Measurements from ENCODE around the gene CKAP5.
A peak's percentile ranks its signal among the peaks of the same experiment; 100 is the strongest.

Gene CKAP5

DNA sequence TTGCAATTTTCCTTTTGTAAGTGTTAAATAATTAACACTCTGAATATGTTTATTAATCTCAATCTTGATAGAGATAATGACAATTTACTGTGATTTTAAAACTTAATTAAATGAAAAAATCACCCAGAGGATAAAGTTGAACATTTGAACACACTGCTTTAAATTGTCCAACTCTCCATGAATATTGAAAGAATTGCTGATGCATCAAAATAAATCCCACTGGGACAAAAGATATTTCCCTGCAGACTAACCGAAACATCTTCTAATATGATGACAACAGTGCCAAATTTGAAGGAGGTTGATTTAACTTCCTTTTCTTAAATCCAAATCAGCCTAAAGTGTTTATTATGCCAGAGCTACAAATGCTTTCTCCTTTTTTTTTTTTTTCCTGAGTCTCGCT is 79.4 kb downstream of the CKAP5 start:
- DNase-seq (ENCODE audit: low read depth, low spot score), result no peak

DNA sequence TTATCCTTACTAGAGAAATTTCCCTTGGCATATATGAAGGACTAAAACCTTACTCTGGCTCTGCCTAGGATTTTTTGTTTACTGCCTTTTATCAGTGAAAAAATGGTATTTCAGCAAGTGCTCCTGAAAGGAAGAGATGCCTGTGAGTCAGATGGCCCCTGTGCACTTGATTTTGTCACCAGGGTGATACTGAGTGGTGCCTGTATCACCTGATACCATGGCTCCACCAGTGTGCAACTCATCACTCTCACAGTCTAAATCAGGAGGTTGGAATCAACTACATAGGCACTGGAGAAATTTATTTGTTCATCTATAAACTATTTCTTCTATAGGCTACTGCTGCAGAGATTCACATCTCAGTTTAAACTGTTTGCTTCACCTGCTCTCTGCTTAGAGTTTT is 83.8 kb downstream of the CKAP5 start:
- no peak for DNase-seq (ENCODE audit: low read depth, low spot score)

DNA sequence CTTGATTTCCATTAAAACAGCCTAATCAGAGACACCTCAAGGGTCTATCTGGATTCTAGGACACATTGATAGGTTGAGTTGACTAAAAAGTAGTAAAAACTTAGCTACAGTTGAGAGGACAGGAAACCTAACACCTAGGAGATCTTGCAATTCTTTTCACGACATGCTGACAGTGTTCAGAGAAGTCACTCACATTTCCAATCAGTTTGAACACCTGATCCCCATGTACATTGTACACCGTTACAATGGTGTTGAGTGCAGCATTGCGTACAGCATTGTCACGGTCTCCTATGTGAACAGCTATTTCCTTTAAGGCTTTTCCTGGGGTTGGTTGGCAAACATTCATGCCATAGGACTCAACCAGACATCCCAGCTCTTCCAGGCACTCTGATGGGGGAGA is 84.3 kb downstream of the CKAP5 start:
- DNase-seq (ENCODE audit: low read depth, low spot score), result no peak

DNA sequence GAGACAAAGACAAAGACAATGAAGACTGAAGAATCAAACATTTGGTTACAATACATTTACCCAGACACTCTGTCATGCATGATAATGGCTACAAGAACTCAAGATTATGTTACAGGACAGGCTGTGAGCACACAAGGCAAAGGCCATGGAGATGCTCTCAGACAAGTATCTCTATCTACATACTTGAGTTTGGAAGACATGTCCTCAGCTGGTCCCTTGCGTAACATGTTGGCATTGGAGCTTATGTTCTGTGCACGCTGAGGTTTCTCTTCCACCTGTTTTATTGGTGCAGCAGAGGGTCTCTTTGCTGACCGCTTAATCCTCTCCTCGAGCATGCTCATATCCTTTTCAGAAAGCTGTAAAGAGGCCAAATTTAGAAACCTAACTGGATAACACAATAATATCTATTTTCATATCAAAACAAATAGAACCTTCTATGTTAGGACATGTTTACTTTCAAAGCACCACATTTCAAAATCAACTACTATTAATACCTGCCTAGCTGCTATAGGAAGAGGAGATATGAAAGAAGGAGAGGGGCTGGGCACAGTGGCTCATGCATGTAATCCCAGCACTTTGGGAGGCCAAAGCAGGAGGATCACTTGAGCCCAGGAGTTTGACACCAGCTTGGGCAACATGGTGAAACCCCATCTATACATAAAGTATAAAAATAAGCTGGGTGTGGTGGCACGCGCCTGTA is 85.5 kb downstream of the CKAP5 start:
- DNase-seq (ENCODE audit: low read depth, low spot score), result no peak

DNA sequence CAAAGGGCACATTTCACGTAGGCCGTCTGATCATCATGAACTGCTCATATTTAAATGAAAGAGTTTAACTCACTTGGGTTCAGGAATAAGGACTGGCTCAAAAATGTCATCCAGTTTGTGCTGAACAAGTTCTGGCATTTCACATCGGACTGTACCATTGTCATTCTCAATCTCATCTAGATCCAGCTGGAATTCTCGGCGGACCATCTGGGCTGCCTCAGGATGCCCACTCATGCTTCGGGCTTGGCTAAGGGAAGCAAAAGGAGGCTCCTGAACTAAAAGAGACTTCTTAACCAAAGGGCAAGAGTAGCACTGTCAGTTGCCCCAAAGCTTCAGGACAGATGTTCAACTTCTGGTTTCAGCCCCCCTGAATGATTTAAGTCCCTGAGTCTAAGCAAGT is 86.9 kb downstream of the CKAP5 start:
- no peak for DNase-seq (ENCODE audit: low read depth, low spot score)

DNA sequence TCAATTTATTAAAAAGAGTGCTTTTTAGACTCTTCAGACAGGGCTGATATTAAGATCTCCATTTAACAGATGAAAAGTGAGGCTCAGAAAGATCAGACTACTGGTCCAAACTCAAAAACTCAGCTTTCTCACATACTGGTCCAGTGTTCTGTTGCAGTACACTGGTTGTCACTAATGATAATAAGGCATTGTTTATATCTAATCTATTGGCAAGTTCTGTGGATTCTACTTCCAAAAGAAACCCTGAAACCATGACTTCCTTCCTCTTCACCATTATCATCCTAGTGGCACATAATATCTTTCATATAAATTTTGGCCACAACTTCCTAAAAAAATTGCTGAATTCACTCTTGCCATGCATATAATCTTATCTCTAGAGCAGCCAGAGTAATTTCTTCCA is 90.1 kb downstream of the CKAP5 start:
- no peak for DNase-seq (ENCODE audit: low read depth, low spot score)

DNA sequence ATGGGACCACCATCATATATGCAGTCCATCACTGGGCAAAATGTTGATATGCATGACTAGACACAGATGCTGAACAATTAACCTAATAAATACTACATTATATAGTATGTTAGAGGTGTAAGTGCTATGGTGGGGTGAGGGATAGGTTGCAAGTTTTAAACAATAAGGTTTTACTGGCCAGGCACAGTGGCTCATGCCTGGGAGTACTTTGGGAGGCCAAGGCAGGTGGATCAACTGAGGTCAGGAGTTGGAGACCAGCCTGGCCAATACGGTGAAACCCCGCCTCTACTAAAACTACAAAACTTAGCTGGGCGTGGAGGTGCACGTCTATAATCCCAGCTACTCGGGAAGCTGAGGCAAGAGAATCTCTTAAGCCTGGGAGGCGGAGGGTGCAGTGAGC is 98.9 kb downstream of the CKAP5 start:
- no peak for DNase-seq (ENCODE audit: low read depth, low spot score)

DNA sequence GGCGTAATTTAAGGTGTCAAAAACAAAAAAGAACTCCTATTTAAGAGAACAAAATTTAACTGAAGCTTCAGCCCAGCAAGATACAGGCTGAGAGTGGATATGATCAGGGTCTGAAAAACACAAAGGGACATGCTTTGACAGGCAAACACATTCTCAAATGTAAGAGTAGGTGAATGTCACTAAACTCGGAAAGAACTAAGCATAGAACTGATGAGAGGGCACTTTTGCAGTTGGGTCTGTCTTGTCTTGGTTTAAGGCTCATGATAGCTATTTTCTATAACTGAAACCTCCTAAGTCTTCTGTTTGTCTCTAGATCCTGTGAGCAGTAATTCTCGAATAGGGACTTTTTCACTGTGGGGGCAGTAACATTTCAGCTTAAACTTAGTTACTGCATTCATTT is 100.1 kb downstream of the CKAP5 start:
- no peak for DNase-seq (ENCODE audit: low read depth, low spot score)

DNA sequence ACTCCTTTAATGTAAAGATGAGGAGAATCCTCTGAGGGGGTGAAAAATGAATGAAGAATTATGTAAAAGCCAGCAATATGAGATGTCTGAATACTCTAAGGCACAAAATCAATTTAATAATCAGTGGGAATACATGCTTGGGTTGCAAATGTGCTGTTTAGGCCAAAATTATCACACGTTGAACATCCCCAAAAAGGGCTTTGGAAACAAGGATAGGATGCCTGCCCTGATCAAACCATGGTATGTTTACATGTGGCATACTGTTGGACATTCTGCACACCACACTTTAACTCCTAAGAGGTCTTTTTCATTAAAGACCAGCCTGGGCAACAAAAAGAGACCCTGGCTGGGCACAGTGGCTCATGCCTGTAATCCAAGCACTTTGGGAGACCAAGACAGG is 100.8 kb downstream of the CKAP5 start:
- no peak for DNase-seq (ENCODE audit: low read depth, low spot score)

DNA sequence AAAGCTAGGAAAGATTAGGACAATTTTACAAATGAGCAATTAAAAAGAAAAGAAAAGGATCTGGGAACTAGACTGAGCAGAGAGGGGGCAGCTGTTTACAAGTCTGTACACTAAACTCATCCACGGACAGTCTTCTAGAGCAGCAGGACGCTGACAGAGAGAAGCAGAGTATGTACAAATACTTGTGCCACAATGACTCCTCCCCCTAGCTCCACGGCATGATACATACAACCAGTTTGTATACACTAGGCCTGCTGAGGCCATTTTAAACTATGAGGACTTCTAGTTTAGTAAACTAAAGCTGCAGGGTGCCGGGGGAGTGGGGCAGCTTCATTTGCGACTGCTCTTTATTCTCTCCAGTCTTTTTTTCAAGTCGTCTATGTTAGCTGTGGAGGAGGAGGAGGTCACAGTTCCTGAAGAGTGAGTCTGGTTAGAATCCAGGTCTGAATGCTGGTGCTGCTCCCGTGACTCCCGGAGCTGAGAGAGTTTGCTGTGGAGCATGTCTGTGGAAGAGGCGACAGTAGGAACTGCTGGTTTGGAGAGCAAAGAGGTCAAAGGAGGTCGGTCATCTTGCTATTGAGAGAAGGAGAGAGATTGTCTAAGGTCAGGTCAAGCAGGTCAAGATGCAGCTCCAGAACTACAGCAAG is 102.3 kb downstream of the CKAP5 start:
- peak; percentile 7 for DNase-seq (ENCODE audit: low read depth, low spot score)

DNA sequence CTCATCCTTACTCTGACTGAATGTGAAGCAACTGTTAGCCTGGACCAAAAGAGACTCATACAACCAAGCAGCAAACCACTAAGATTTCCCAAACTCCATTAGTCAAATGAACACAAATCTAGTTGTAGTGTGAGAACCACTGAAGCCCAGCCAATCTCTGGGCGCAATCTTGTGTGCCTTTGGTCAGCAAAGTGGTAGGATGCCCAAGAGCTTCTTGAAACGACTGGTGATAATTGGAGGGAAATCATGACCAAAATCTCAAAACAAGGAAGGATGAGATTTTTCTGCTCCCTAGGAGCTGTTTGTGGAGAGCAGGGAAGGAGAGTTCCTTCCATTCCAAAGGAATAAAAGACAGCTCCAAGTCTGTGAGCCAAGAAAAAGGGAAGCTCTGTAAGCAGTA is 103.0 kb downstream of the CKAP5 start:
- no peak for DNase-seq (ENCODE audit: low read depth, low spot score)

DNA sequence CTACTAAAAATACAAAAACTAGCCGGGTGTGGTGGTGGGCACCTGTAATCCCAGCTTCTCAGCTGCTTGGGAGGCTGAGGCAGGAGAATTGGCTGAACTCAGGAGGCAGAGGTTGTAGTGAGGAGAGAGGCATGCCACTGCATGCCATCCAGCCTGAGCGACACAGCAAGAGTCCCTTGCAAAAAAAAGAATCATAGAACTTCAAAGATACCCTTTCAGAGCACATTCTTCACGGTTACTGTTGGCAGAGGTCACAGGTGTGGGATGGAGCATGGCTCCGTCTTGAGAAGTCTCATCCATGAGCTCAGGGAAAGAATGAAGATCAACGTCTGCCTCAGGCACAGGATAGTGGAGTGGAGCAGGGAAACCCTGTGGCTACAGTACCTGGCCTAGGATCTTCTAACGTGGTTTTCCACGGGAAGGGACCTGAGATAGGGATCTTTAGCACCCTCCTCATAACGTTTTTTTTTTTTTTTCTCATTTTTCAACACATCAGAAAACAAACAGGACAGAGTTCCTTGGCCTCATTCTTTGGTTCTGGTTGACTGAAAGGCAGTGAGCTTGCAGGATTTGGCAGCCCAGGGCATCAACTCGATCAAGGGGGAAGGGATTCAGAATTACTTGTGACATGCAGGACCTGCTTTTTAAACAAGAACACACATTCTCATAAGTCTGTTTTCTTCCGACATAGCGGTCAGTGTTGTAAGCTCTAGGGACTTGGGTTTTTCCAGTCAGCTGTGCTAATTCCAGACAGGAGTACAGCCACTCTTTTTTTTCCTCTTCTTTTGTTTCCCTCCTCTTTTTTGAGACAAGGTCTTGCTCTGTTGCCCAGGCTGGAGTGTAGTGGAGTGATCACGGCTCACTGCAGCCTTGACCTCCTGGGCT is 104.2 kb downstream of the CKAP5 start:
- no peak for DNase-seq (ENCODE audit: low read depth, low spot score)

DNA sequence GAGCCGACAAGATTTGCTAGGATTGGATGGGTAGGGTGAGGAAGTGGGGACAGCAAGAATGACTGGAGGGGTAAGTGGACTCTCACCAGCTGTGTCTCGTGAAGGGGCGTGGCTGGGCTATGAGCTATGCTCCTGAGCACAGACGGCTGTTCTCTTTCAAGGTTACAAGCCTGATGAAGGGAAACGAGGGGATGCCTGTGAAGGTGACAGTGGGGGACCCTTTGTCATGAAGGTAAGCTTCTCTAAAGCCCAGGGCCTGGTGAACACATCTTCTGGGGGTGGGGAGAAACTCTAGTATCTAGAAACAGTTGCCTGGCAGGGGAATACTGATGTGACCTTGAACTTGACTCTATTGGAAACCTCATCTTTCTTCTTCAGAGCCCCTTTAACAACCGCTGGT is 107.2 kb downstream of the CKAP5 start:
- DNase-seq (ENCODE audit: low read depth, low spot score), result no peak

DNA sequence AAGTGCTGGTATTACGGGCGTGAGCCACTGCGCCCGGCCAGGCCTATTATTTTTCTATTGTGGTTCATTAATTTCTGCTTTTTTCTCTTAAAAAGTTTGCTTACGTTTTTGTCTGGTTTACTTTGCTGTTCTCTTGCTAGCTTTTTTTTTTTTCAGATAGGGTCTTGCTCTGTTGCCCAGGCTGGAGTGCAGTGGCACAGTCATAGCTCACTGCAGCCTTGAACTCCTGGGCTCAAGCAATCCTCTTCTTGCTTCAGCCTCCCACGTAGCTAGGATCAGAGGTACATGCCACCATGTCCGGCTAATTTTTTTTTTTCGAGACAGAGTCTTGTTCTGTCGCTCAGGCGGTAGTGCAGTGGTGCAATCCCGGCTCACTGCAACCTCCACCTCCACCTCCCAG is 108.4 kb downstream of the CKAP5 start:
- DNase-seq (ENCODE audit: low read depth, low spot score), result no peak

DNA sequence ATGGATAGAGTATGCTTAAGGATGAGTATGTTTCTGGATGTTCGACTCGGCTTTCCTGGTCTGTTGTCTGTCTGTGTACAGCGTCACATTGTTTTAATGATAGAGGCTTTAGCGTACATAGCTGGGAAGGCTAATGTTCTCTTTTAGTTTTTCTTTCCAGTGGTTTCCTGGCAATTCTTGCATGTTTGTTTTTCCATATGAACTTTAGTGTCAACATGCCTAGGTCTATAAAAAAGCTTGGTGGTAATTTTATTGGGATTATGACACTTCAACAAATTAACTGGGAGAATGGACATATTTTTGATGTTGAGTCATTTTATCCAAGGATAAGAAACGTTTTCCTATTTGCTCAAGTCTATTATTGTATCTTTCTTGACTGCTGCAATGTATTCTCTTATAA is 109.5 kb downstream of the CKAP5 start:
- DNase-seq (ENCODE audit: low read depth, low spot score), result no peak

DNA sequence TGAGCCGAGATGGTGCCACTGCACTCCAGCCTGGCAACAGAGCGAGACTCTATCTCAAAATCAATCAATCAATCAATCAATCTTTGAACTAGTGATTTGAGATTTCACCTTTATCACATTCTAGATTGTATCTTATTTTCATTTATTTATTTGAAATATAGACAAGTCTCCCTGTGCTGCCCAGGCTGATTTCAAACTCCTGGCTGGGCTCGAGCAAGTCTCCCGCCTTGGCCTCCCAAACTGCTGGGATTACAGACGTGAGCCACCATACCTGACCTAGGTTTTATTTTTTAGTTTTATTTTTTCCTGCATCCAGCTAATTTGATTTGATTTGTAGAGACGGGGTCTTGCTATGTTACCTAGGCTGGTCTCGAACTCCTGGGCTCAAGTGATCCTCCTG is 109.9 kb downstream of the CKAP5 start:
- no peak for DNase-seq (ENCODE audit: low read depth, low spot score)

DNA sequence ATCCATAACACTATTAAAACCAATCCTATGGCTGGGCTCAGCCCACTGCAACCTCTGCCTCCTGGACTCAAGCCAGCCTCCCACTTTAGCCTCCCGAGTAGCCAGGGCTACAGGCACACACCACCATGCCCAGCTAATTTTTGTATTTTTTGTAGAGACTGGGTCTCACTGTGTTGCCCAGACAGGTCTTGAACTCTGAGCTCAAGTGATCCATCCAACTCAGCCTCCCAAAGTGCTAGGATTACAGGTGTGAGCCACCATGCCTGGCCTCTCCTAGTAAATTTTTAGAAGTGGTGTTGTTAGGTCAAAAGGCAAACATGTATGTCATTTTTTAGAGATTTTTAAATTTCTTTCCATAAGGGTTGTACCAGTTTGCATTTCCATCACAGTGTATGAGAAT is 112.8 kb downstream of the CKAP5 start:
- DNase-seq (ENCODE audit: low read depth, low spot score), result no peak

DNA sequence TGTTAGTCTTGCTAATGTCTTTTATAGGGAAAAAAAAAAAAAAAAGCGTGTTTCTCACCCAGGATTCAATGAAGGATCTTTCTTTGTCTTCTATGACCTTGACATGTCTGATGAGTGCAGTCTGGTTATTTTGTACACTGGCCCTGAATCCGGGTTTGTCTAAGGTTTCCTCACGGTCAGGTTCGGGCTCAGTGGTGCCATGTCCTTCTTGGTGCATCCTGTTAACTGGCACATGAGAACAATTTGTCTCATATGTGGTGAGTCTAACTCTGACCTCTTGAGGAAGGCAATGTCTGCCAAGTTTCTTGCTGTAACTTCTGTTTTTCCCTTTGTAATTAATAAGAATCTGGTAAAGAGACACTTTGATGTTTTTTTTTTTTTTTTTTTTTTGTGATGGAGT is 114.5 kb downstream of the CKAP5 start:
- no peak for DNase-seq (ENCODE audit: low read depth, low spot score)

DNA sequence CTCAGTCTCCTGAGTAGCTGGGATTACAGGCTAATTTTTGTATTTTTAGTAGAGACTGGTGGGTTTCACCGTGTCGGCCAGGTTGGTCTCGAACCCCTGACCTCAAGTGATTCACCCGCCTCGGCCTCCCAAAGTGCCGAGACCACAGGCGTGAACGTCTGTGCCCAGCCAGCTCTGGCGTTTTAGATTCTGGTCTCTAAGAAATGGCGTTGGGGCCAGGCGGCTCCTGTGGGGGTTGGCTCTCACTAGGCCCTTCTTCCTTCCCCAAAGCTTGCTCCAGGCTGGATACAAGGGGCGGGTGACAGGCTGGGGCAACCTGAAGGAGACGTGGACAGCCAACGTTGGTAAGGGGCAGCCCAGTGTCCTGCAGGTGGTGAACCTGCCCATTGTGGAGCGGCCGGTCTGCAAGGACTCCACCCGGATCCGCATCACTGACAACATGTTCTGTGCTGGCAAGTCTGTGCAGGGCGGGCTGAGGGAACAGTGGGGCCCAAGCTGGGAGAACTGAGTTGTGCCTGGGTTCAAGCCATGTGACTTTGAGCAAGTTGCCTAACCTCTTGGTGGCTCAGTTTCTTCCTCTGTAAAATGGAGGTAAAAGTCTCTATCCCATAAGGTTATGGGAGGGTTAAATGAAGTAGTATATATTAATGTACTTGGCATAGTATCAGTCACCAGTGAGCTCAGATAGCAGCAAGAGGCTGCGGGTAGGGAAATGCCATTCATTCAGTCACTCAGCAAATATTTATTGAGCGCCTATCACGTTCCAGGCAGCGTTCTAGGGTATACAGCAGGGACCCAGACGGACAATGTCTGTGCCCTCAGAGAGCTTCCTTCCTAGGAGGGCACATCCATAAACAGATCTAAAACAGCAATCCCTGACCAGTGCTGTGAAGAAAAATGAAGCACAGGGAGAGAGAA is 116.7 kb downstream of the CKAP5 start:
- DNase-seq (ENCODE audit: low read depth, low spot score), result no peak

DNA sequence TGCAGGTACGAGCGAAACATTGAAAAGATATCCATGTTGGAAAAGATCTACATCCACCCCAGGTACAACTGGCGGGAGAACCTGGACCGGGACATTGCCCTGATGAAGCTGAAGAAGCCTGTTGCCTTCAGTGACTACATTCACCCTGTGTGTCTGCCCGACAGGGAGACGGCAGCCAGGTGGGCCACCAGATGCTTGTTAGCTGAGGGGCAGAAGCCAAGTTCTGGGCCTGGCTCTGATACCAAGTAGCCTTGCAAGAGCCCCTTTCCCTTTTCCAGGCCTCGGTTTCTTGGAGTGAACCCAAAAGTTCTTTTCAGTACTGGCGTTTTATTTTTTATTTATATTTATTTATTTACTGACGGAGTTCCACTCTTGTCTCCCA is 117.4 kb downstream of the CKAP5 start:
- no peak for DNase-seq (ENCODE audit: low read depth, low spot score)

DNA sequence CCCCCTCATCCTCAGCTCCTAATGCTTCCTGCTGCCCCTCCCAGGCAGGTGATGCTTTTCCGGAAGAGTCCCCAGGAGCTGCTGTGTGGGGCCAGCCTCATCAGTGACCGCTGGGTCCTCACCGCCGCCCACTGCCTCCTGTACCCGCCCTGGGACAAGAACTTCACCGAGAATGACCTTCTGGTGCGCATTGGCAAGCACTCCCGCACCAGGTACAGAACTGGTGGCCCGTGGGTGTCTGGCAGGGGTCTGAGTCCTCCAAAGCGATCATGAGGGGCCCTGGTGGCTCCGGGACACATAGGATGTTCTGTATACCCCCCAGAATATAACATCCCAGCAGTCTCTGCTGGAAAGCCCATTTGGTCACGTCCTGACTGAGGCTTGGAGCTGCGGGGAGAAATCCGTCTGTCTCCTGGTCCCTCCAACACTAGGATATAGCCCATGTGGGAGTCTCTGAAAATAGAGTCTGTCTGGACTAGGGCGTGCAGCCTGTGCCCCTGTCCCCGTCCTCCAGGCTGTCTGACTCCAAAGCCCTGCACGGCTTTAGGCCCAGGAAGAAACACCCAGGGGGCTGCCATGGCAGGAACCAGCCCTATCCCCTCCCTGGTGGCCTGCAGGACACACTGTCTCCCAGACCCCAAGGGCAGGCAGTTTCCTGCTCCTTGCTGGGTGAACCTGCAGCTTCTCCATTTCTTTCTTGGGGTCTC is 118.0 kb downstream of the CKAP5 start:
- no peak for DNase-seq (ENCODE audit: low read depth, low spot score)

All from brain pericyte (primary cell).